Ishikawa (cell line): ENCODE measurements around the gene IMPA2.

Experiments
- CEBPB ChIP-seq: IDR thresholded peaks from 2 replicates; pipeline ENCODE4 v1.6.1; 2012
- CREB1 ChIP-seq: IDR thresholded peaks from 2 replicates; pipeline ENCODE4 v1.6.1; 2012; ENCODE audit warnings: low read depth
- EGR1 ChIP-seq: IDR thresholded peaks from 2 replicates; pipeline ENCODE4 v1.6.1; 2012
- EP300 ChIP-seq: IDR thresholded peaks from 2 replicates; pipeline ENCODE4 v1.6.1; 2012; ENCODE audit warnings: borderline replicate concordance
- FOXM1 ChIP-seq: IDR thresholded peaks from 2 replicates; pipeline ENCODE4 v1.6.1; 2012; ENCODE audit warnings: low read depth, borderline replicate concordance
- MAX ChIP-seq: IDR thresholded peaks from 2 replicates; pipeline ENCODE4 v1.6.1; 2012
- NFIC ChIP-seq: IDR thresholded peaks from 2 replicates; pipeline ENCODE4 v1.6.1; 2012
- RAD21 ChIP-seq: IDR thresholded peaks from 2 replicates; pipeline ENCODE4 v1.6.1; 2012; ENCODE audit warnings: low read depth
- TAF1 ChIP-seq: IDR thresholded peaks from 2 replicates; pipeline ENCODE4 v1.6.1; 2012; ENCODE audit warnings: low read depth, mild to moderate bottlenecking
- TCF12 ChIP-seq: IDR thresholded peaks from 2 replicates; pipeline ENCODE4 v1.6.1; 2012; ENCODE audit warnings: low read depth
- TEAD4 ChIP-seq: IDR thresholded peaks from 2 replicates; pipeline ENCODE4 v1.6.1; 2012
- USF1 ChIP-seq: IDR thresholded peaks from 2 replicates; pipeline ENCODE4 v1.6.1; 2012
- YY1 ChIP-seq: IDR thresholded peaks from 2 replicates; pipeline ENCODE4 v1.6.1; 2012; ENCODE audit warnings: low read depth
- ZBTB7A ChIP-seq: IDR thresholded peaks from 2 replicates; pipeline ENCODE4 v1.6.1; 2012; ENCODE audit warnings: low read depth
- TF ChIP-seq, protein P1 (sequence below): IDR thresholded peaks from 2 replicates; pipeline ENCODE4 v1.6.1; 2012; ENCODE audit warnings: low read depth, mild to moderate bottlenecking

IMPA2 gene

GRCh38 chr18:11948852-11949523, 32.3 kb upstream of the IMPA2 start:
- TF ChIP-seq ZBTB7A: no peak
- no peak for TF ChIP-seq EP300
- TF ChIP-seq CREB1: no peak
- TF ChIP-seq EGR1: no peak
- TF ChIP-seq FOXM1: no peak
- no peak for TF ChIP-seq CEBPB
- no peak for TF ChIP-seq RAD21
- TF ChIP-seq MAX: no peak
- TF ChIP-seq USF1: no peak
- TF ChIP-seq, protein P1, sequence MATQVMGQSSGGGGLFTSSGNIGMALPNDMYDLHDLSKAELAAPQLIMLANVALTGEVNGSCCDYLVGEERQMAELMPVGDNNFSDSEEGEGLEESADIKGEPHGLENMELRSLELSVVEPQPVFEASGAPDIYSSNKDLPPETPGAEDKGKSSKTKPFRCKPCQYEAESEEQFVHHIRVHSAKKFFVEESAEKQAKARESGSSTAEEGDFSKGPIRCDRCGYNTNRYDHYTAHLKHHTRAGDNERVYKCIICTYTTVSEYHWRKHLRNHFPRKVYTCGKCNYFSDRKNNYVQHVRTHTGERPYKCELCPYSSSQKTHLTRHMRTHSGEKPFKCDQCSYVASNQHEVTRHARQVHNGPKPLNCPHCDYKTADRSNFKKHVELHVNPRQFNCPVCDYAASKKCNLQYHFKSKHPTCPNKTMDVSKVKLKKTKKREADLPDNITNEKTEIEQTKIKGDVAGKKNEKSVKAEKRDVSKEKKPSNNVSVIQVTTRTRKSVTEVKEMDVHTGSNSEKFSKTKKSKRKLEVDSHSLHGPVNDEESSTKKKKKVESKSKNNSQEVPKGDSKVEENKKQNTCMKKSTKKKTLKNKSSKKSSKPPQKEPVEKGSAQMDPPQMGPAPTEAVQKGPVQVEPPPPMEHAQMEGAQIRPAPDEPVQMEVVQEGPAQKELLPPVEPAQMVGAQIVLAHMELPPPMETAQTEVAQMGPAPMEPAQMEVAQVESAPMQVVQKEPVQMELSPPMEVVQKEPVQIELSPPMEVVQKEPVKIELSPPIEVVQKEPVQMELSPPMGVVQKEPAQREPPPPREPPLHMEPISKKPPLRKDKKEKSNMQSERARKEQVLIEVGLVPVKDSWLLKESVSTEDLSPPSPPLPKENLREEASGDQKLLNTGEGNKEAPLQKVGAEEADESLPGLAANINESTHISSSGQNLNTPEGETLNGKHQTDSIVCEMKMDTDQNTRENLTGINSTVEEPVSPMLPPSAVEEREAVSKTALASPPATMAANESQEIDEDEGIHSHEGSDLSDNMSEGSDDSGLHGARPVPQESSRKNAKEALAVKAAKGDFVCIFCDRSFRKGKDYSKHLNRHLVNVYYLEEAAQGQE: no peak
- TF ChIP-seq YY1: no peak
- TF ChIP-seq NFIC: no peak
- no peak for TF ChIP-seq TAF1
- no peak for TF ChIP-seq TEAD4
- no peak for TF ChIP-seq TCF12

DNA sequence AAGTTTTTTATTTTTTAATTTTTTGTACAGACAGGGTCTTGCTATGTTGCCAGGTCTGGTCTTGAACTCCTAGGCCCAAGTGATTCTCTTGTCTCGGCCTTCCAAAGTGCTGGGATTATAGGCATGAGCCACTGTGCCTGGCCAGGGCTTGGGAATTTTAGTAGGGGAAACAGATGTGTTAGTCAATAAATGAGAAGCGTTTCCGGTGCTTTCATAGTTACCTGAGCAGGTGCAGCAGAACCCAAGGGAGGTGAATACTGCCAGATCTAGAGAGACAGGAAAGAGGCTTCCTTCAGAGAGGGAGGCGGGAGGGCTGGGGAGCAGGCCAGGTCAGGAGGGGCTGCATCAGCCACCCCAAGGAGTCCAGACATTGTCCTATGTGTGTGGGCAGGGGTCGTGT, 30.5 kb upstream of the IMPA2 start:
- TF ChIP-seq YY1: no peak
- TF ChIP-seq TEAD4: no peak
- TF ChIP-seq TAF1: no peak
- TF ChIP-seq MAX: no peak
- no peak for TF ChIP-seq EP300
- TF ChIP-seq RAD21: no peak
- TF ChIP-seq USF1: no peak
- TF ChIP-seq ZBTB7A: no peak
- TF ChIP-seq EGR1: no peak
- TF ChIP-seq, protein P1: no peak
- TF ChIP-seq CREB1: no peak

GRCh38 chr18:11951390-11951851, 29.9 kb upstream of the IMPA2 start:
- no peak for TF ChIP-seq EGR1
- no peak for TF ChIP-seq MAX
- TF ChIP-seq, protein P1: no peak
- no peak for TF ChIP-seq TAF1
- no peak for TF ChIP-seq TCF12
- no peak for TF ChIP-seq CREB1
- TF ChIP-seq EP300: no peak
- TF ChIP-seq ZBTB7A: no peak
- TF ChIP-seq NFIC: no peak
- TF ChIP-seq FOXM1: no peak
- no peak for TF ChIP-seq USF1
- TF ChIP-seq CEBPB: no peak
- no peak for TF ChIP-seq TEAD4
- TF ChIP-seq RAD21: no peak
- TF ChIP-seq YY1: no peak
